ENCODE data around the gene LARGE2.

The LARGE2 gene

GRCh38 chr11:45930951-45931570 is 8.6 kb downstream of the LARGE2 start:
- no peak for DNase-seq

GRCh38 chr11:45931739-45932138 is 9.3 kb downstream of the LARGE2 start:
- no peak for DNase-seq

GRCh38 chr11:45932217-45932616 is 9.8 kb downstream of the LARGE2 start:
- no peak for DNase-seq

- peak; percentile 66 for DNase-seq
Observed at GRCh38 chr11:45933131-45933831, 10.8 kb downstream of the LARGE2 start.

- DNase-seq, result peak; percentile 14
Observed at GRCh38 chr11:45933846-45934579, 11.6 kb downstream of the LARGE2 start.

- peak; percentile 10 for DNase-seq
Observed at GRCh38 chr11:45934580-45935318, 12.3 kb downstream of the LARGE2 start.

GRCh38 chr11:45935349-45936064 is 13.1 kb downstream of the LARGE2 start:
- DNase-seq, result no peak

GRCh38 chr11:45936511-45937054 is 14.1 kb downstream of the LARGE2 start:
- no peak for DNase-seq

- DNase-seq, result no peak
Observed at GRCh38 chr11:45937916-45938315, 15.5 kb downstream of the LARGE2 start.

- no peak for DNase-seq
Observed at GRCh38 chr11:45939836-45940235, 17.4 kb downstream of the LARGE2 start.

GRCh38 chr11:45941285-45941684 is 18.8 kb downstream of the LARGE2 start:
- DNase-seq, result no peak

- no peak for DNase-seq
Observed at GRCh38 chr11:45942381-45942780, 19.9 kb downstream of the LARGE2 start.

GRCh38 chr11:45945397-45945999 is 23.0 kb downstream of the LARGE2 start:
- no peak for DNase-seq

- no peak for DNase-seq
Observed at GRCh38 chr11:45947885-45948284, 25.4 kb downstream of the LARGE2 start.

- DNase-seq, result no peak
Observed at GRCh38 chr11:45948356-45948755, 25.9 kb downstream of the LARGE2 start.

GRCh38 chr11:45949992-45950407 is 27.5 kb downstream of the LARGE2 start:
- DNase-seq, result no peak

- no peak for DNase-seq
Observed at GRCh38 chr11:45959851-45960250, 37.4 kb downstream of the LARGE2 start.

- DNase-seq, result no peak
Observed at GRCh38 chr11:45960387-45961095, 38.1 kb downstream of the LARGE2 start.

GRCh38 chr11:45961751-45962240 is 39.3 kb downstream of the LARGE2 start:
- no peak for DNase-seq

- DNase-seq, result peak; percentile 66
Observed at GRCh38 chr11:45964911-45965389, 42.5 kb downstream of the LARGE2 start.

GRCh38 chr11:45967506-45967905 is 45.0 kb downstream of the LARGE2 start:
- no peak for DNase-seq

Measured in CD4-positive, alpha-beta T cell treated with Interleukin-15 for 1 hour (primary cell).